HG03095 (cell line): ENCODE measurements around the gene FIZ1.
"Not testable (repeated sequence)": the region's sequence is repeated elsewhere in the genome, so short reads cannot be mapped to it uniquely, and the experiment has no call there.

Source experiments
- ATAC-seq: cut with Tn5 transposase; IDR thresholded peaks from one replicate; pipeline ENCODE4 v1.9.1; 2021; ENCODE audit warnings: moderate library complexity; ENCODE audit not compliant: unreplicated experiment

Gene FIZ1

GRCh38 chr19:55578761-55579747, 20.3 kb downstream of the FIZ1 start:
- ATAC-seq, result no peak

GRCh38 chr19:55578031-55578760, 21.1 kb downstream of the FIZ1 start:
- ATAC-seq, result no peak

GRCh38 chr19:55576746-55577145, 22.6 kb downstream of the FIZ1 start:
- no peak for ATAC-seq

GRCh38 chr19:55573929-55574328, 25.4 kb downstream of the FIZ1 start:
- not testable (repeated sequence) for ATAC-seq

GRCh38 chr19:55569477-55569876, 29.8 kb downstream of the FIZ1 start:
- not testable (repeated sequence) for ATAC-seq

GRCh38 chr19:55567708-55568328, 31.5 kb downstream of the FIZ1 start:
- ATAC-seq, result no peak

GRCh38 chr19:55566823-55567222, 32.5 kb downstream of the FIZ1 start:
- ATAC-seq, result no peak

- no peak for ATAC-seq
Measured at GRCh38 chr19:55563261-55563690, 36.0 kb downstream of the FIZ1 start.

GRCh38 chr19:55559684-55560083, 39.6 kb downstream of the FIZ1 start:
- no peak for ATAC-seq

- ATAC-seq, result no peak
Measured at GRCh38 chr19:55554741-55555152, 44.6 kb downstream of the FIZ1 start.

- ATAC-seq, result no peak
Measured at GRCh38 chr19:55554302-55554701, 45.0 kb downstream of the FIZ1 start.

GRCh38 chr19:55553217-55554182, 45.8 kb downstream of the FIZ1 start:
- ATAC-seq, result no peak

- no peak for ATAC-seq
Measured at GRCh38 chr19:55552620-55553019, 46.7 kb downstream of the FIZ1 start.

GRCh38 chr19:55552206-55552605, 47.1 kb downstream of the FIZ1 start:
- no peak for ATAC-seq

- ATAC-seq, result no peak
Measured at GRCh38 chr19:55550321-55550650, 49.0 kb downstream of the FIZ1 start.

GRCh38 chr19:55549500-55550320, 49.6 kb downstream of the FIZ1 start:
- no peak for ATAC-seq

GRCh38 chr19:55546822-55547614, 52.3 kb downstream of the FIZ1 start:
- no peak for ATAC-seq

- no peak for ATAC-seq
Measured at GRCh38 chr19:55546011-55546410, 53.3 kb downstream of the FIZ1 start.

GRCh38 chr19:55545443-55545842, 53.9 kb downstream of the FIZ1 start, which contains the start of gene SBK3:
Gene SBK3 (minus strand): TSS chr19:55545543. CDS start chr19:55545543, 0 bp downstream.
- no peak for ATAC-seq
